Measurements from ENCODE around the gene AGMAT.

The AGMAT gene, protein sequence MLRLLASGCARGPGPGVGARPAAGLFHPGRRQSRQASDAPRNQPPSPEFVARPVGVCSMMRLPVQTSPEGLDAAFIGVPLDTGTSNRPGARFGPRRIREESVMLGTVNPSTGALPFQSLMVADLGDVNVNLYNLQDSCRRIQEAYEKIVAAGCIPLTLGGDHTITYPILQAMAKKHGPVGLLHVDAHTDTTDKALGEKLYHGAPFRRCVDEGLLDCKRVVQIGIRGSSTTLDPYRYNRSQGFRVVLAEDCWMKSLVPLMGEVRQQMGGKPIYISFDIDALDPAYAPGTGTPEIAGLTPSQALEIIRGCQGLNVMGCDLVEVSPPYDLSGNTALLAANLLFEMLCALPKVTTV

GRCh38 chr1:15584489-15585363 lies at the start of gene AGMAT:
Gene AGMAT (minus strand): TSS chr1:15585051. CDS start chr1:15584967, 84 bp downstream.
- DNase-seq = peak in 1 of 2 donors; percentile 15

- DNase-seq = no peak
Observed at GRCh38 chr1:15633756-15634420, 49.0 kb upstream of the AGMAT start.

DNA sequence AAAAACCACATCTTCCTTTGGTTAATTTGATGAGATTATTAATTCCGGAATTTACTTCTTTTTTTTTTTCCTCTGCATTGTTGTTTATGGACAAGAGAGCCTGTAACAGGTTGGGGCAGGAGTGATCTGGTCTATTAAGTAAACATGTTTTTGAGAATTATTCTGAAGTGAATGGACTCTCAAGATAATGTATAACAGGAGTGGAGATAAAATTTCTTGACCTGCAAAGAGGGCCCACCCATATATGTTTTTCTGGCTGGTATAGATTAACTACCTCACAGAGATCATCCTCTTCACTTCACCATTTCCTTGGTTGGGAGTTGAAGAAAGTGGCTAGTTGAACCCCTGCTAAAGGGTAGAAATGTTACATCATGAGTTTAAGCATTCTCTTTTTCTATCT lies 43.2 kb upstream of the AGMAT start:
- DNase-seq = no peak

GRCh38 chr1:15627343-15627988 lies 42.6 kb upstream of the AGMAT start:
- DNase-seq = no peak

DNA sequence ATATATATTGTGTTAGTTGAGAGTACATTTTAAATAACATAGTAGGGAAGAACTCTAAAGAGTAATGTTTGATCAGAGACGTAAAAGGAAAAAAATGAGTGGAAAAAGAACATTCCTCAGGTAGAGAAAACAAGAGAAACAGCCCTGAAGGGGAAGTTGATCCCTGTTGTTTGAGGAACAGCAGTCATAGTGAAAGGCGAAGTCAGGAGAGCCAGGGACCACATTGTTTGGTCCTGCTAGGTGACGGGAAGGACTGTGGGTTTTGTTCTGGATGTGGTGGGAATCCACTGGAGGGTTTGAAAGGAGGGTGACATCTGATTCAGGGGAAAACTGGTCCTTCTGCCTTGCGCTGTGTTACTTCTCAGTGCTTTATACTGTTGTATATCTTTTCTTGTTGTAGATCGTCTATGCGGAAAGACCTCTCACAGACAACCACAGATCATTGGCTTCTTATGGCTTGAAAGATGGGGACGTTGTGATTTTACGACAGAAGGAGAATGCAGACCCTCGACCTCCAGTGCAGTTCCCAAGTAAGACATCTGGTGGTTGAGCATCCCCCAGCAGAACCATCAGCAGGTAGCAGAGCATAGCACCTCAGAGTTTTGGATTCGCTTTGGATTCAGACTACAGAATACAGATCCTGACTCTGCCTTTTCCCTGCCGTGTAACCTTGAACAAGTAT lies 41.6 kb upstream of the AGMAT start:
- peak in 1 of 2 donors; percentile 22 for DNase-seq

- no peak for DNase-seq
Observed at GRCh38 chr1:15625056-15625917, 40.4 kb upstream of the AGMAT start.

DNA sequence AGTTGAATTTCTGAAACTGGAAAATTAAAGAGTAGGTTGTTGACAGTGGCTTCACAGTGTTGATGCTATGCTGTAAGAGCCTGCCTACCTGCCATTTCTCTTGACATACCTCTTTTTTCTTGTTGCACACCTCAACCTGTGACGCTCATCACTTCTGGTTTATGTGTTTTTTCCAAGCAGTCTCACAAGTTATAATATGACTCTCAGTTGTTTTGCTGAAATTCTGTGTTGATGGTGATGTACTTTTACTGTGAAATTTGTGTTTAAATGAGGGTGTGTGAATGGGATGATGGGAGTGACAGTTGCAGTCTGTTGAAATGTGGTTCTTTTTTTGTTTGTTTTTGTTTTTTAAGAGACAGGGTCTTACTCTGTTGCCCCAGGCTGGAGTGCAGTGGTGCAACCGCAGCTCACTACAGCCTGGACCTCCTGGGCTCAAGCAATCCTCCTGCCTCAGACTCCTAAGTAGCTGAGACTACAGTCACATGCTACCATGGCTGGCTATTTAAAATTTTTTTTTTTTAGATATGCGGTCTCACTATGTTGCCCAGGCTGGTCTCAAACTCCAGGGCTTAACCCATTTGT lies 39.4 kb upstream of the AGMAT start:
- no peak for DNase-seq

- no peak for DNase-seq
Observed at GRCh38 chr1:15623435-15623834, 38.6 kb upstream of the AGMAT start.

DNA sequence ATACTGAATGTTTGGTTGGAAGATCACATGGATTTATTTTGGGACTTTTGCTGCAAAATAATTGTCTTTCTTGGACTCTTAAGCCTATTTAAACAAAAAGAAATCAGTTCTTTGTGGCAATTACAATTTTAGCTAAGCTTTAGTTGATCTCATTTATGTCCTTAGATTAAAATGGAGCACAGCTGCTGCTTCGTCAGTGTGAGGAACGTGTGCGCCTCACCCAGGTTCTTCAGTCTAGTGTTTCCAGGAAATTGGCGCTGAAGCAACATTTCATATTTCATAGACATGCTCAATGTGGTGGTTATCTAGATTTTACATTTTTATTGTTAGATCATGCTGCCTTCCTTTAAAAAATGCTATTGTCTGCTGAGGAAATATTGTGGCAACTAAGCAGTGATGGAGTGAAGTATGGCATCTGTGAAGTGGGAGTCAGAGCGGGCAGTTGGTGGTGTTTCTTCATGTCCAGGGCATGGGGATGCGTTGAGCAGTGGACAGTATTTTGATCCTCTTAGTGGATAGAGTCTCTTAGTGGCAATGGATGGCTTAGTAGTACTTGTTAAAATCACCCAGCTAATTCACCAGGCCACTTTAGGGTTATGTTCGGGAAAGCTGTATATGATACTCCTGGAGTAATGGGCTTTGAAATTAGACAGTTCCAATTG lies 38.0 kb upstream of the AGMAT start:
- DNase-seq = no peak

- DNase-seq = no peak
Observed at GRCh38 chr1:15621975-15622374, 37.1 kb upstream of the AGMAT start.

GRCh38 chr1:15620902-15621682 lies 36.2 kb upstream of the AGMAT start:
- DNase-seq = no peak

GRCh38 chr1:15620155-15620545 lies 35.3 kb upstream of the AGMAT start:
- DNase-seq = no peak

DNA sequence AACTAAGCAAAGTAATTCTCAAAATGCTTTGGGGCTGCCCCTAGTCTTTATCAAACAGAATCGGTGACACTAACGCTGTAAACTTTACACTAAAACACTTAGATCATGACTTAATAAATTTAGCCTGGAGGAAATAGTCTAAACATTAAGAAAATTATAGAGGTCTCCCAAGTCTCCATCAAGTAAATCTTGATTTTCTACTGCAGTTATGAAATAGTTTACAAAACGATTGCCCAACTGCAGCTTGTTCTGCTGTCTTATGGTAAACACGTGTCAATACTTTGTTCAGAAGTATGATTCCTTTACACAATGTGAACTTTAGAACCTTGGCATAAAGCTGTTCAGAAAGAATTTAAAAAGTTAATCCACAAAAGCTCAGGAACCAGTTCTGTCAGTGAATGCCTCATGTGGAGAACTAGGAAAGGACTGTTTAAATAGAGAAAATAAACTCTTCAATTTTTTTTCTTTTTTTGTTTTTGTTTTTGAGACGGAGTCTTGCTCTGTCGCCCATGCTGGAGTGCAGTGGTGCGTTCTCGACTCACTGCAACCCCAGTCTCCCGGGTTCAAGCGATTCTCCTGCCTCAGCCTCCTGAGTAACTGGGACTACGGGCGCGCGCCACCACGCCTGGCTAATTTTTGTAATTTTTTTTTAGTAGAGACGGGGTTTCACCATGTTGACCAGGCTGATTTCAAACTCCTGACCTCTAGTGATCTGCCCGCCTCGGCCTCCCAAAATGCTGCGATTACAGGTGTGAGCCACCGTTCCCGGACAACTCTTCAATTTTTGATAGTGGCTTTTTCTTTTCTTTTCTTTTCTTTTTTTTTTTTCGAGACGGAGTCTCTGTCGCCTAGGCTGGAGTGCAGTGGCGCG lies 34.0 kb upstream of the AGMAT start:
- peak; percentile 54 to 67 for DNase-seq

DNA sequence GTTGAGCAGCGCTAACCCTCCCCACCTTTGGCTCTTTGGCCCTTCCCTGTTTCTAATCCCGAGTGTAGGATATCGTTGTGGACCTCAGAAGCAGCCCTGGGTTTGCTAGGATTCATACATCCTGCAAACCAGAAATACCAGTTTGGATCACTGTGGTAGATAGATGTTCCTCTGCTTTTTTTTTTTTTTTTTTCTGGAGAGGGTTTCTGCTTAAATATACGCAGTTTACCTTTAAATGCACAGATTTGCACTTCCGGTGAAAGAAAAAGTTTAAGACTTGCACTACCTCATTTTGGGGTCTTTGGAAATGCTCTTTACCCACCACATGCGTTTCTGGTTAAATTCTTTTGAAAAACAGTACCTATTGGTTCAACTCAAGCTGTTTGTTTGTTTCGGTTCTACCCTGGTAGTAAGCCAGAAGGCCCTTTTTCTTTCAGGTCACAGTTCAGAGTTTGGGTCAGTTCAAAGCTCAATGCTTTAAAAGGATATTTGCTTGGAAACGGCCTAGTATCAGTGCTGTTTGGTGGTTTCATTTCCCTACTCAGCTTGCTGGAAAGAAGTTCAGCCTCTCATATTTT lies 33.3 kb upstream of the AGMAT start:
- DNase-seq = peak in 1 of 2 donors; percentile 18

- peak; percentile 95 to 98 for DNase-seq
Observed at GRCh38 chr1:15617173-15618076, 32.6 kb upstream of the AGMAT start, which contains the start of gene DDI2. Gene DDI2 (plus strand): TSS chr1:15617458. CDS start chr1:15617671, 213 bp downstream.

GRCh38 chr1:15616373-15617172 lies 31.7 kb upstream of the AGMAT start:
- DNase-seq = peak in 1 of 2 donors; percentile 40
